Activated T-helper 9 cell treated with anti-CD3 and anti-CD28 coated beads, Interleukin-2, amount 50 U/mL, for 16 hours (primary cell): ENCODE results near the gene PGAP3.
A peak's percentile ranks its signal among the peaks of the same experiment; 100 is the strongest.

Source experiments
- DNase-seq: peaks from one replicate; pipeline ENCODE4 v3.0.0-alpha.2; 2020; ENCODE audit warnings: low read depth

Gene PGAP3

GRCh38 chr17:39659279-39660010 is 28.4 kb downstream of the PGAP3 start:
- no peak for DNase-seq

- DNase-seq: no peak
Measured at GRCh38 chr17:39658760-39659159, 29.1 kb downstream of the PGAP3 start.

- no peak for DNase-seq
Measured at GRCh38 chr17:39658346-39658745, 29.5 kb downstream of the PGAP3 start.

- DNase-seq: no peak
Measured at GRCh38 chr17:39655105-39655504, 32.8 kb downstream of the PGAP3 start.

- DNase-seq: peak; percentile 65
Measured at GRCh38 chr17:39653662-39654331, 34.1 kb downstream of the PGAP3 start.

- no peak for DNase-seq
Measured at GRCh38 chr17:39653316-39653661, 34.6 kb downstream of the PGAP3 start.

- no peak for DNase-seq
Measured at GRCh38 chr17:39652587-39653315, 35.1 kb downstream of the PGAP3 start.

- no peak for DNase-seq
Measured at GRCh38 chr17:39651923-39652586, 35.8 kb downstream of the PGAP3 start.

GRCh38 chr17:39650121-39650579 is 37.7 kb downstream of the PGAP3 start:
- no peak for DNase-seq

- DNase-seq: no peak
Measured at GRCh38 chr17:39648616-39649366, 39.1 kb downstream of the PGAP3 start.

GRCh38 chr17:39647256-39647655 is 40.6 kb downstream of the PGAP3 start:
- DNase-seq: no peak

GRCh38 chr17:39643271-39643670 is 44.6 kb downstream of the PGAP3 start:
- DNase-seq: no peak

GRCh38 chr17:39642291-39643074 is 45.4 kb downstream of the PGAP3 start:
- DNase-seq: no peak

- no peak for DNase-seq
Measured at GRCh38 chr17:39641883-39642282, 46.0 kb downstream of the PGAP3 start.

GRCh38 chr17:39641097-39641496 is 46.8 kb downstream of the PGAP3 start:
- no peak for DNase-seq

- no peak for DNase-seq
Measured at GRCh38 chr17:39640591-39641031, 47.2 kb downstream of the PGAP3 start.

GRCh38 chr17:39639566-39640458 is 48.0 kb downstream of the PGAP3 start:
- DNase-seq: no peak

- no peak for DNase-seq
Measured at GRCh38 chr17:39639043-39639442, 48.8 kb downstream of the PGAP3 start.

- DNase-seq: no peak
Measured at GRCh38 chr17:39638317-39638716, 49.5 kb downstream of the PGAP3 start.
